IPS-NIHi7 (cell line): ENCODE measurements around the gene SPINK8.
"Not testable (repeated sequence)": the region's sequence is repeated elsewhere in the genome, so short reads cannot be mapped to it uniquely, and the experiment has no call there.

Source experiments
- DNase-seq: peaks from one replicate; pipeline ENCODE4 v3.0.0; 2012; ENCODE audit warnings: mixed read lengths; ENCODE audit errors: extremely low spot score

Gene SPINK8

DNA sequence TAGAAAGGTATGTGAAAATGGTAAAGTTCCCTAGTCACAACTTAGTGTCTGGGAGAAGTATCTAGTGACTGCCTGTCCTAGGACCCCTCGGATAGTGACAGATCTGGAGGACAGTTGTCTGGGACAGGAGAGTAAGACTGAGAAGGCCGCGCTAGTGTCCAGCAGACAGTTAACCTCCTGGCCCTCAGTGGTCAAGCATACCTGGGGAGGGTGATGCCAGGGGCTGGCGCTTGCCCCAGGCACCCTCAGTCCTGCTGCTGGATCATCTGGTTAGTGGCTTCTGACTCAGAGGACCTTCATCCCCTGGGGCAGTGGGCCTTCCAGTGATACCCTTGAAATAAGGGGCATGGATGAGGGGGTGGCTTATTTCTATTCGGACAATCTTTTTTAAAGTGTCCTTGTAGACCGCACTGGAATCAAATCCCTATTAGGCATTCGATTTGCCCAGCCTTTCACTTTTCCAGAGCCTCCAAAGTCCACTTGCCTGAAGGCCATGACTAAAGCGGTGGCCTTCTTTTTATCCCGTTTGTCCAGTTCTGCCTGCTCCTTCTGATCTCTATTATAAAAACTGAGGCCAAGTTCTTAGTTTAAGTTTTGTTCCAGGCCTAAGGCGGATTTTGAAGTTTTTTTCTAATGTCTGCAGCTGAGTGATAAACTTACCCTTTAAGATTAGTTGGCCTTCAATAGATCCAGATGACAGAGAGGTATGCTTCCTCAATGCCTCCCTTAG, 1.6 kb downstream of the SPINK8 start:
- DNase-seq, result not testable (repeated sequence)

DNA sequence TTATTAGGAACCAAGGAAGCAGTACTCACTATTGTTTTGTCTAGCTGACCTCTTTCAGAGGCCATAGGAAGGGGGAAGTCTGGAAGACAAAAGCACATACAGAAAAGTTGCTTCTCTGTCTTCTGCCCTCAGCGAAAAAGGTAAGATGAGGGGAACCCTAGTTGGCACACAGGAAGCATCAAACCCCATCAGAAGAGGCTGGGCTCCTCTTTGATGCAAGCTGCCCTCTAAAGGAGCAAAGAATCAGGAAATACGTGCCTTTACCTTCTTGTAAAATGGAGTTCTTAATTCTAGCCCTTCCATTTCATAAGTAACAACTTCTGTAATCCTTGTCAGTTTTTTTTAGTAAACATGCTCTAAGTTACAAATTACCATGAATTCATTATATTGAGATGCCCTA, 12.5 kb downstream of the SPINK8 start:
- DNase-seq, result no peak

DNA sequence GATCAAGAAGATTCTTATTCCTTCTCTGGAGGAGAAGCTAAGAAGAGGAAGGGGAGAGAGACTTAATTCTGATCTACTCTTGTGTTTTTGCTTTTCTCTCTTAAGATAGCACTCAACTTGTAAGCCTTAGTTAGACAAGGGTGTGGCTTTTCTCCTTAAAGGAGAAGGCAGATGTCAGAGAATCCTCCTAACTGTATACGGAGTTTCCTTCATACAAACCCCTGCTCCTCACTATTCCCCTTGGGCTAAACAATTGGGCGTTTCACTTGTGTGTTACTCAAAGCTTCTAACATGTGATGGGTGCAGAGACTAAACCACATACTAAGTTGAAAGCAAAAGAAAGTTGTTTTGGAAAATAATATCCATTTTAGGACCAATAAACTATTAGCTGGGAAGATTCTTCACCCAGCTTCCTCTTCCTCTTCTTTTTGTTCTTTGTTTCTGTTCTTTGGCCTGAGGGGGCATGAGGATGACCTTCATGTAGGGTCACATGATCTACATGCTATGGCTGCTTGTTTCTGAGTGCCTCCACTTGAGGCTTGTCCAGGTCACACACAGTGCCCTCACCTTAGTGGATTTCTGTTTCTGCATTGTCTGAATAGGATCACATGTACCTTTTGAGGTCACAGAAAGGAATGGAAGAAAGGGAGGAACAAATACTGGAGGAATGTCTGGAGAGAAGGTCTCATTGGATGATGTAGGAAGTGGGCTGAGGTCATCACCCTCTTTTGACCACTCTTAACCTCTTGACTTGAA, 14.6 kb downstream of the SPINK8 start:
- no peak for DNase-seq

DNA sequence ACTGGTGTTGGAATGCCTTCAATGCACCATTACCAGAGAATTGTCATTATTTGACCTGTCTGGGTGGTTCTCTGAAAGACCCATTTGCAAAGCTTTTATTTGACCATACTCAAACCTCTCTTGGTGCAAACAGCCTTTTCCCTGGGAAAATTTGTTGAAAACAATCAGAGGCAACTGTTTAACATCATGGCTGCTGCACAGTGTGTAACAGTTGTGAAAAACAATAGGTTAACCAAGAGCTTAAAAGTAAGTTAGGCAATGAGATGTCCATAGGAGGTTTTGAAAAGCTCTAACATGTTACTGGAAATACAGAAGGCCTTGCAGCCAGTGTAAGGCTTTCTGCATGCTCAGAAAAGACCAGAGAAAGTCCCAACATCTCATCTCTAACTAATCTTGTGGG, 18.9 kb downstream of the SPINK8 start:
- DNase-seq, result no peak

DNA sequence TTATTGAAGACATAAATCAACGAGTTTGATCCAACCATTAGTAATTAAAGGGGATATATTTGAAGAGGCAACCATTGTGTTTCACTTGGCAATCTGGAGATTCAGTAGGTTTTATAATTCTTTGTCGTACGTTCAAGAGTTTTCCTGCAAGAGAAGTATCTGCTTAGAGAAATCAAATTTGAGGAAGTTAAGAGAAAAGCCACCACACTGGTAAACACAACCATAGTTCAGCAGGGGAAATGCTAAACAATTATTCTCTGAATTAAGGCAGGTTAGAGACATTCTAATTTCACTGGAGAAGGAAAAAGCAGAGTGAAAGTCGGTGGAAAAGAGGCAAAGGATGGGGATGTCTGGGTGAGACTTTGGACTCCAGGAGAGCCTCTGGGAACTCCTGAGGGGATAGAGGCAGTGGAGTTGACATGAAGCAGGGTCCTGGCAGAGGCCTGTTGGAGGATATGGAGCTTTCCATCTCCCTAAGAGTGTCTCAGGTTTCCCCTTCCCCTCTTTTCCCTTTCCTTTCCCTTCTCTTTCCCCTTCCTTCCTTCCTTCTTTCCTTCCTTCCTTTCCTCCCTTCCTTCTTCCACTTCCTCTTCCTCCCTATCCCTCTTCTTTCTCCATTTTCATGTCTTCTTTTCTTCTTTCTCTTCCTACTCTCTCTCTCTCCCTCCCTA, 26.5 kb downstream of the SPINK8 start:
- DNase-seq, result no peak

- no peak for DNase-seq
Measured at GRCh38 chr3:48306290-48306689, 27.2 kb downstream of the SPINK8 start.

- DNase-seq, result no peak
Measured at GRCh38 chr3:48305396-48305795, 28.1 kb downstream of the SPINK8 start.

DNA sequence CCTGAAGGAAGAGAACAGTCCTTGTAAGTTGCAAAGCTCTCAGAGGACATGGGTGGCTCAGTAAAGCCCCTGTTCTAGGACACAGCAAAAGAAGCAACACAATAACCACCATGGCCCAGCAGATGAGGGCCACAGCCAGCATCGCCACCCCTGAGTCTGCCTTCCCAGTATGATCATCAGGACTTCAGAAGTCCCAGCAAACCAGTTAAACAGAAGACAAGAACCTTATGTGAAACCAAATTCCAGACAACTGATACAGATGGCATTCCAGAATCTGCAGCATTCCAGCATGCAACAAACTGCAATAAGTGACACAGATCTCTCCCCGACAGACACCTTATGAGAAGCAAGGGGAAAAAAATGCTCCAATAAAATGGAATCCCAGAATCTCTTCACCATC, 30.4 kb downstream of the SPINK8 start:
- DNase-seq, result no peak

GRCh38 chr3:48301800-48302166, 31.7 kb downstream of the SPINK8 start:
- DNase-seq, result no peak

DNA sequence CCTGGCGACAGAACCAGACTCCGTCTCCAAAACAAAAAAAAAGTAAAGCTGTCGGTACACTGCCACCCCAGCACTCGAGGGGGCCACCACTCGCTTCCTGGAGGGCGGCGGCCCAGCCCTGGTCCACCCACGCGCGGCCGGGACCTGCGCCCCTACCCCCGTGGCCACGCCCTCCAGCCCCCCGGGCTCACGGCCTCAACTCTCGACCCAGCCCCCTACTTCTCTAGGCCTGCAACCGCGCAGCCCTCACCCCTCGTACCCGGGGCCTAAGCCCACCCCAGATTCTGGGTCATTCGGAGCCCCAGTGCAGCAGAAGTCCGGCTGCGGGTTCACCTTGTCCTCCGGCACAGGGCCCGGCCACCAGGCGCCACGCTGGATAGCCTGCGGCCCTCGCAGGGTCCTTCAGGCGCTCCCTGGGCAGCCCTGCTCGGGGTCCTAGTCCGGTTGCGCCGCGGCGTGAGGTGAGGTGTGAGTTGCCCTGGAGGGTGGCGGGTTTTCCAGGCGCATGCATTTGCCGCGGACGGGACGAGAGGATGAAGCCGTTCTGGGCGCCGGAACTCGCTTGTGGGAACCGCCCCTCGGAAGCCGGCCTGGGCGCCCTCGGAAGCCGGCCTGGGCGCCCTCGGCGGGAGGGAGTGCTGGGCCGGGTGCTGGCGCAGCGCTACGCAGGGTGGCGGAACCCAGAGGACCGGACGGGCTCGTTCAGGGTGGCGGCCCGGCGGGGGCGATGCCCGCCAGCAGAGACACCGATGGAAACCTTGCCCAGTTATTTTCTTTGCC, 32.3 kb downstream of the SPINK8 start, which contains the start of gene NME6:
Gene NME6 (minus strand): TSS at position 348 of the 780 bp plus-strand sequence.
- peak; percentile 94 for DNase-seq

GRCh38 chr3:48299746-48300712, 33.4 kb downstream of the SPINK8 start:
- DNase-seq, result no peak

- DNase-seq, result no peak
Measured at GRCh38 chr3:48297111-48297810, 36.2 kb downstream of the SPINK8 start.

DNA sequence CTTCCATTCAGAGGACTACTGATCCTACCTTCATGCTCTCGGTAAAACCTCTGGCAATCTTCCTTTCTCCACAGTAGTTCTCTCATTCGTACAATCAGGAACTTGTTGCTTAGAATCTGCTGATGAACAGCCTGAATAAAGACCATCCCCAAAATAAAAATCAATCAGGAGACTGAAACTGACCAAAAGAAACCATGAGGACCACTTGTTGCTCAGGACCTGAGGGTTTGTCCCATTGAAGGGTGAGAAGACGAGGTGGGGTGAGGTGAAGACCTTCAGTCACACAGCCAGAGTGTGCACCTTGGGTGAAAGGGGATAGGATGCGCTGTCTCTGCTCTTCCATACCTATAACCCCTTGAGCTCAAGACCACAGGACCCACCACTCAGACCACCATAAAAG, 36.8 kb downstream of the SPINK8 start:
- no peak for DNase-seq

DNA sequence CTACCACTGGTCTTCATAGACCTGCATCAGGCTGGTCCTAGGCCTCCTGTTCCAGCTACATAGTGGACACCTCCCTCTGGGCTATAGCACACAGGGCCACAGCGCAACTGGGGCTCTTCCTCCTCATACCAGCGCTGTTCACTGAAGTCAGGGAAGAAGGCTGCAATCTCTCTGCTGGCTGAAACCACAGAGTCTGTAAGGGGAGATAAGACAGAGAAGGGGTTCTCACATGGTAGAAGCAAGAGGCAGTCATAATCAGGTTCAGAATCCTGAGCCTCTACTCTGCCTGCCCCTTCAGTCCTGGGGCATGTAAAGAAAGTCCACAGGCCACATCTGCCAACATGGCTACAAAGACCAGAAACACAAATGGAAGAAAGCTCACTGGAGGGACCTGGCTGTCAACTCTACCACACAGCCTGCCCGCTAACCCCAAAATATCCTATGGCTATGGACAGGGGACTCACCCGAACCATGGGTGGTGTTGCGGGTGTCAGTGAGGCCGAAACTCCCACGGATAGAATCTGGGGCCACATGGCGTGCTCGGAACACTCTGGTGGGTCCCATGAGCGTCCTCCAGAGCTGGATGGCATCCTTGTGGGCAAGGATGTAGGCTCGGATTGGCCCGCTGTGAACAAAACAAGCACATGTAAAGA, 38.7 kb downstream of the SPINK8 start:
- no peak for DNase-seq

- DNase-seq, result no peak
Measured at GRCh38 chr3:48289659-48290058, 43.8 kb downstream of the SPINK8 start.

DNA sequence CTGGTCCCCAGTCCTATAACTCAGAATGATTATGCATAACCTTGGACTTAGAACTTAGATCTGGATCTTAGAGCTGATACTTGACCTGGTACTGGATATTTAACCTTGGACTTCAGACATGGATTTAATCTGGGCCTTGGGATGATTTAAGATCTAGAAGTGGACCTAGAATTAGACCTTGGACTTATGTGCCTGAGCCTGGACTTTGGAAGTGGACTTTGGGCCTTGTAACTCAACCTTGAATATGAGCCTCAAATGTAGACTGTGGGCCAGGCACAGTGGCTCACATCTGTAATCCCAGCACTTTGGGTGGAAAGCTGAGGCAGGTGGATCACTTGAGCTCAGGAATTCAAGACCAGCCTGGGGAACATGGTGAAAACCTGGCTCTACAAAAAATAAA, 46.4 kb downstream of the SPINK8 start:
- DNase-seq, result no peak

- no peak for DNase-seq
Measured at GRCh38 chr3:48286308-48286707, 47.2 kb downstream of the SPINK8 start.

DNA sequence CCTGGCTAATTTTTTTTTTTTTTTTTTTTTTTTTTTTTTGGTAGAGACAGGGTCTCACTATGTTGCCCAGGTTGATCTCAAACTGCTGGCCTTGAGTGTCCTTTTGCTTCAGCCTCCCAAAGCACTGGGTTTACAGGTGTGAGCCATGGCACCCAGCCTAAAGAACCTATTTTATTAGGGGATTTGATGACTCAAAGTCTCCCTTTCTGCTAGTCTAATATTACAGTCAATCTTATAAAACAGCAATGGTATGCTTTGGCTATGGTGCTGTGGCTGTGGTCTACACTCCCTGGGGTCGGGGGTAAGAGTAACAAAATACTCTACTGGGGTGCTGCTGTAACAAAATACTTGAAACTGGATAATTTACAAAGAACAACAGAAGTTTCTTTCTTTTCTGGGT, 47.8 kb downstream of the SPINK8 start:
- no peak for DNase-seq

- DNase-seq, result no peak
Measured at GRCh38 chr3:48285132-48285531, 48.3 kb downstream of the SPINK8 start.

DNA sequence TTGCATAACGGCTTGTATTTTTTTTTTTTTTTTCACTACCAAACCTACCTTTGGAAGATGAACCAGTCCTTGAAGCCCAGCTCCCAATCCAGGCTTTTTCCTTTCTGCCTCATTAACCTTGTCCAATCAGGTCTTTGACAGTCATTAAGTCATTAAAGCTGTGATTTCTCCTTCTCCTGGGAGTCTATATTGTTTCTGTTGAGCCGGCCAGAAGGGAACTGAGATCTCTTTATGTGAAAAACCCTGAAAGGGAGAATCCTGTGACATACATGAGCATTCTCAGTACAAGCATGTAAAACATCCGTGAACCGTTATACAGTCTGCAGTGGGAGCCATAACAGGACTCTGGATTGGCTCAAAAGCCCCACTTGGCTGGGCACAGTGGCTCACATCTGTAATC, 52.6 kb downstream of the SPINK8 start:
- no peak for DNase-seq
